ENCODE data around the gene NTN5.

Gene NTN5

DNA sequence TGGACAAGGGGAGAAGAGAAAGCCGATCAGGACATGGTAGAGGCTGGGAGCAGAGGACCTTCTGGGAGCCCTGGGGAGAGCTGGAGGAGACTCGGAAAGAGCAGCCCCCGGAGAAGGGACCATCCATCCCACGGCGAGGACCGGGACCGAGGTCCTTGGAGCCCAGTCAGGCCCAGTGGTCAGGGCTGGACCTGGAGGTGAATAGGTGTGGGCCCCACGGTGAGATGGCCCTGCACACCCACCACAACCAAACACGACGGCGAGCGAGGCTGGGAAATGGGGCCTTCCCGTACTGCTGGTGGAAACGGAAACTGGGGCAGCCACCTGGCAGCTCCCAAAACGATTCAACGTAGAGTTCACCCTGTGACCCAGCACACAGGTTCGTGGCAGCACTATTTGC is 3.7 kb upstream of the NTN5 start:
- H3K4me3 ChIP-seq (ENCODE audit: low read depth, low read length) = no peak overlapping the region
- in situ Hi-C loops (cut with HindIII; ENCODE audit: low sequenced_read_pairs) = loop anchor here (10.0 kb wide), 1 partner anchor 118 kb away; no protein-coding TSS in a partner anchor
- TF ChIP-seq, protein P1, sequence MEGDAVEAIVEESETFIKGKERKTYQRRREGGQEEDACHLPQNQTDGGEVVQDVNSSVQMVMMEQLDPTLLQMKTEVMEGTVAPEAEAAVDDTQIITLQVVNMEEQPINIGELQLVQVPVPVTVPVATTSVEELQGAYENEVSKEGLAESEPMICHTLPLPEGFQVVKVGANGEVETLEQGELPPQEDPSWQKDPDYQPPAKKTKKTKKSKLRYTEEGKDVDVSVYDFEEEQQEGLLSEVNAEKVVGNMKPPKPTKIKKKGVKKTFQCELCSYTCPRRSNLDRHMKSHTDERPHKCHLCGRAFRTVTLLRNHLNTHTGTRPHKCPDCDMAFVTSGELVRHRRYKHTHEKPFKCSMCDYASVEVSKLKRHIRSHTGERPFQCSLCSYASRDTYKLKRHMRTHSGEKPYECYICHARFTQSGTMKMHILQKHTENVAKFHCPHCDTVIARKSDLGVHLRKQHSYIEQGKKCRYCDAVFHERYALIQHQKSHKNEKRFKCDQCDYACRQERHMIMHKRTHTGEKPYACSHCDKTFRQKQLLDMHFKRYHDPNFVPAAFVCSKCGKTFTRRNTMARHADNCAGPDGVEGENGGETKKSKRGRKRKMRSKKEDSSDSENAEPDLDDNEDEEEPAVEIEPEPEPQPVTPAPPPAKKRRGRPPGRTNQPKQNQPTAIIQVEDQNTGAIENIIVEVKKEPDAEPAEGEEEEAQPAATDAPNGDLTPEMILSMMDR (IDR thresholded peaks at IDR 0.05; ENCODE audit: low read depth, low read length, missing control alignments) = no peak
- no peak for DNase-seq (ENCODE audit: low read depth)

GRCh38 chr19:48674921-48675824 is 2.4 kb upstream of the NTN5 start:
- DNase-seq (ENCODE audit: low read depth) = peak; percentile 65
- TF ChIP-seq, protein P1 (IDR thresholded peaks at IDR 0.05; ENCODE audit: low read depth, low read length, missing control alignments) = peak; percentile 88
- no peak overlapping the region for H3K4me3 ChIP-seq (ENCODE audit: low read depth, low read length)
- in situ Hi-C loops (cut with HindIII; ENCODE audit: low sequenced_read_pairs) = loop anchor here (10.0 kb wide), 1 partner anchor 120 kb away; no protein-coding TSS in a partner anchor

GRCh38 chr19:48674216-48674809 is 1.5 kb upstream of the NTN5 start:
- no peak overlapping the region for H3K4me3 ChIP-seq (ENCODE audit: low read depth, low read length)
- TF ChIP-seq, protein P1 (IDR thresholded peaks at IDR 0.05; ENCODE audit: low read depth, low read length, missing control alignments) = no peak
- DNase-seq (ENCODE audit: low read depth) = no peak
- in situ Hi-C loops (cut with HindIII; ENCODE audit: low sequenced_read_pairs) = loop anchor here (10.0 kb wide), 1 partner anchor 120 kb away; no protein-coding TSS in a partner anchor

GRCh38 chr19:48673436-48674100 is 751 bp upstream of the NTN5 start:
- TF ChIP-seq, protein P1 (IDR thresholded peaks at IDR 0.05; ENCODE audit: low read depth, low read length, missing control alignments) = no peak

GRCh38 chr19:48671446-48671995 is 1.3 kb downstream of the NTN5 start:
- in situ Hi-C loops (cut with HindIII; ENCODE audit: low sequenced_read_pairs) = loop anchor here (10.0 kb wide), 1 partner anchor 123 kb away; no protein-coding TSS in a partner anchor

More at GRCh38 chr19:48673436-48674100, 751 bp upstream of the NTN5 start:
- in situ Hi-C loops (cut with HindIII; ENCODE audit: low sequenced_read_pairs) = loop anchor here (10.0 kb wide), 1 partner anchor 121 kb away; no protein-coding TSS in a partner anchor
- DNase-seq (ENCODE audit: low read depth) = no peak
- no peak overlapping the region for H3K4me3 ChIP-seq (ENCODE audit: low read depth, low read length)

More at GRCh38 chr19:48671446-48671995, 1.3 kb downstream of the NTN5 start:
- no peak overlapping the region for H3K4me3 ChIP-seq (ENCODE audit: low read depth, low read length)
- DNase-seq (ENCODE audit: low read depth) = no peak
- TF ChIP-seq, protein P1 (IDR thresholded peaks at IDR 0.05; ENCODE audit: low read depth, low read length, missing control alignments) = no peak

Data from astrocyte of the cerebellum (primary cell).